Neural cell (in vitro differentiated cells): ENCODE data around the gene CLTB.

Experiments used
- CTCF ChIP-seq: fragments of 450-650 bp; IDR thresholded peaks from 2 replicates; pipeline ENCODE4 v1.5.1; 2014; ENCODE audit warnings: antibody characterized with exemption, mild to moderate bottlenecking, moderate library complexity; ENCODE audit not compliant: poor library complexity, severe bottlenecking
- EP300 ChIP-seq: fragments of 450-650 bp; conservative IDR thresholded peaks from 2 replicates; pipeline ENCODE4 v1.6.1; 2014; ENCODE audit warnings: antibody characterized with exemption, mild to moderate bottlenecking, moderate library complexity; ENCODE audit not compliant: poor library complexity, severe bottlenecking
- EZH2 ChIP-seq: fragments of 200-600, 300-800 bp; shearing (Covaris generic), sonication (generic); IDR thresholded peaks from 2 replicates; pipeline ENCODE4 v1.6.1; 2014; ENCODE audit warnings: antibody characterized with exemption, low read length, borderline replicate concordance, mild to moderate bottlenecking; ENCODE audit not compliant: insufficient read depth, poor library complexity, severe bottlenecking
- MXI1 ChIP-seq: fragments of 450-650 bp; conservative IDR thresholded peaks from 2 replicates; pipeline ENCODE4 v1.6.1; 2014; ENCODE audit warnings: antibody characterized with exemption, mild to moderate bottlenecking; ENCODE audit not compliant: poor library complexity, severe bottlenecking
- POLR2AphosphoS5 ChIP-seq: IDR thresholded peaks from 2 replicates; pipeline ENCODE4 v1.6.1; 2012
- RAD21 ChIP-seq: fragments of 450-650 bp; conservative IDR thresholded peaks from 2 replicates; pipeline ENCODE4 v1.6.1; 2014; ENCODE audit warnings: antibody characterized with exemption, mild to moderate bottlenecking, moderate library complexity
- REST ChIP-seq: IDR thresholded peaks from 2 replicates; pipeline ENCODE4 v1.6.1; 2012; ENCODE audit warnings: borderline replicate concordance
- SMC3 ChIP-seq: fragments of 450-650 bp; conservative IDR thresholded peaks from 2 replicates; pipeline ENCODE4 v1.6.1; 2014; ENCODE audit warnings: antibody characterized with exemption, mild to moderate bottlenecking, moderate library complexity; ENCODE audit not compliant: poor library complexity
- TAF1 ChIP-seq: IDR thresholded peaks from 2 replicates; pipeline ENCODE4 v1.6.1; 2012; ENCODE audit warnings: low read depth

- TF ChIP-seq EP300 (no peak), CTCF (no peak), RAD21 (no peak), EZH2 (no peak), TAF1 (no peak), POLR2AphosphoS5 (no peak), REST (no peak), MXI1 (no peak), SMC3 (no peak)
These were observed 38.5 kb upstream of the CLTB start for GRCh38 chr5:176454724-176455394.
